H1 (cell line): ENCODE data around the gene PARP16.

Experiments
- EZH2 ChIP-seq: fragments of 200-600 bp; sonication (generic); IDR thresholded peaks from 2 replicates; pipeline ENCODE4 v1.7.1; 2012; ENCODE audit warnings: low read depth, mild to moderate bottlenecking, moderate library complexity, low read length, inconsistent platforms; ENCODE audit not compliant: severe bottlenecking
- FOSL1 ChIP-seq: IDR thresholded peaks from 2 replicates; pipeline ENCODE4 v1.6.1; 2011; ENCODE audit warnings: mild to moderate bottlenecking, low read depth, low read length, moderate library complexity; ENCODE audit not compliant: insufficient read depth
- HDAC2 ChIP-seq, 2 experiments: fragments of 300-600 bp in 1 of 2; sonication (generic) in 1 of 2; IDR thresholded peaks; 2 replicates each; pipeline ENCODE4 v1.6.1; 2011 to 2012; ENCODE audit warnings: low read depth in 2 of 2, low read length in 2 of 2, mild to moderate bottlenecking in 2 of 2, moderate library complexity in 2 of 2, borderline replicate concordance in 1 of 2, inconsistent platforms in 1 of 2
- KDM1A ChIP-seq: fragments of 200-600, 300-600 bp; sonication (generic); IDR thresholded peaks from 2 replicates; pipeline ENCODE4 v1.7.1; 2016; ENCODE audit warnings: mild to moderate bottlenecking, low read length, borderline replicate concordance
- POLR2A ChIP-seq, 2 experiments: IDR thresholded peaks; 1 replicate in 1 of 2; 2 replicates in 1 of 2; pipeline ENCODE4 v1.6.1; 2011; ENCODE audit warnings: low read depth in 2 of 2, low read length in 2 of 2, mild to moderate bottlenecking in 2 of 2; ENCODE audit errors: control extremely low read depth in 1 of 2
- SP1 ChIP-seq: IDR thresholded peaks from 2 replicates; pipeline ENCODE4 v1.6.1; 2011; ENCODE audit warnings: low read depth, low read length
- TAF1 ChIP-seq: IDR thresholded peaks from 2 replicates; pipeline ENCODE4 v1.6.1; 2011; ENCODE audit warnings: mild to moderate bottlenecking, low read depth, low read length
- TEAD4 ChIP-seq: IDR thresholded peaks from 2 replicates; pipeline ENCODE4 v1.6.1; 2012; ENCODE audit warnings: low read depth, low read length, inconsistent platforms, mixed read lengths
- ZNF274 ChIP-seq: IDR thresholded peaks from 2 replicates; pipeline ENCODE4 v1.7.0; 2012; ENCODE audit warnings: low read length, borderline replicate concordance; ENCODE audit errors: extremely low read depth
- TF ChIP-seq, protein P1 (sequence below): IDR thresholded peaks from 2 replicates; pipeline ENCODE4 v1.6.1; 2012; ENCODE audit warnings: low read length, inconsistent platforms
- TF ChIP-seq, protein P2 (sequence below), 3 experiments: IDR thresholded peaks; 1 replicate in 2 of 3; 2 replicates in 1 of 3; pipeline versions ENCODE4 v1.5.1 to v1.6.1; 2011; ENCODE audit warnings: low read length in 3 of 3, mild to moderate bottlenecking in 3 of 3, inconsistent platforms in 2 of 3, low read depth in 1 of 3, moderate library complexity in 1 of 3; ENCODE audit not compliant: insufficient read depth in 1 of 3; ENCODE audit errors: control extremely low read depth in 1 of 3
- TF ChIP-seq, protein P3 (sequence below): IDR thresholded peaks from 2 replicates; pipeline ENCODE4 v1.6.1; 2012; ENCODE audit warnings: inconsistent platforms

DNA sequence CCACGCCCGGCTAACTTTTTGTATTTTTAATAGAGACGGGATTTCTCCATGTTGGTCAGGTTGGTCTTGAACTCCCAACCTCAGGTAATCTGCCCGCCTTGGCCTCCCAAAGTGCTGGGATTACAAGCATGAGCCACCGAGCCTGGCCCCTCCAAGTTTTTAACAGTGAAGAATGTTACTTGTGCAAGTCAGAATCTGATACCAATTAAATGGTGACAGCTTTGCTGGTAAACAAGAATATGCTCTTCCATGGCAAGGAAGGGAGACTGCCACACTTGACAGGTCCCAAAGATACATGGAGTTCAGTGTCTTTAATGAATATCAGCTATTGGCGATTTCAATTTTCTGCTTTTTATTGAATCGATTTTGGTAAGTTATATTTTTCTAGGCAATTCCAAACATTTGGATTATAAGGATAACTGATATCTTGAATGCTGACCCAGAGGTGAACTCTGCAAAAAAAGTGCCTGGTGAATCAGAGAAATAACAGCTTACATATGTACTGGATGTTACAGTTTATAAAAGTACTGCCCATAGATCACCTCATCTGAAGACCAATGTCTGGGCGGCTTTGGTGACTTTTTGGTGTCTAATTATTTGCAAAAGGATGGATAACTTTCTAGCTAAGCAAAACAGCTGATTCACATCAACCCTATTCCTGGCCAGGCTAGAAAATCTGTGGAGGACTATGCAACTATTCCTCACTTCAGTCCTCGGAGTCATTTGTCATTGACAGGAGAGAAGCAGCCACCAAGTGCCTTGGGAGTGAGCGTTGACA lies 1.2 kb downstream of the PARP16 start:
- TF ChIP-seq KDM1A (no peak), TAF1 (no peak), EZH2 (no peak), POLR2A (IDR thresholded peaks at IDR 0.05; ENCODE audit: control extremely low read depth in 1 of 2, low read depth in 2 of 2, low read length in 2 of 2) (peak in 1 of 2 experiments; percentile 1; a peak in 1 of 3 replicates), ZNF274 (no peak), HDAC2 (IDR thresholded peaks at IDR 0.05; ENCODE audit: borderline replicate concordance in 1 of 2, low read depth in 2 of 2, low read length in 2 of 2) (no peak), FOSL1 (no peak), SP1 (no peak), TEAD4 (no peak)
- TF ChIP-seq, protein P1, sequence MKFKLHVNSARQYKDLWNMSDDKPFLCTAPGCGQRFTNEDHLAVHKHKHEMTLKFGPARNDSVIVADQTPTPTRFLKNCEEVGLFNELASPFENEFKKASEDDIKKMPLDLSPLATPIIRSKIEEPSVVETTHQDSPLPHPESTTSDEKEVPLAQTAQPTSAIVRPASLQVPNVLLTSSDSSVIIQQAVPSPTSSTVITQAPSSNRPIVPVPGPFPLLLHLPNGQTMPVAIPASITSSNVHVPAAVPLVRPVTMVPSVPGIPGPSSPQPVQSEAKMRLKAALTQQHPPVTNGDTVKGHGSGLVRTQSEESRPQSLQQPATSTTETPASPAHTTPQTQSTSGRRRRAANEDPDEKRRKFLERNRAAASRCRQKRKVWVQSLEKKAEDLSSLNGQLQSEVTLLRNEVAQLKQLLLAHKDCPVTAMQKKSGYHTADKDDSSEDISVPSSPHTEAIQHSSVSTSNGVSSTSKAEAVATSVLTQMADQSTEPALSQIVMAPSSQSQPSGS = no peak
- TF ChIP-seq, protein P2, sequence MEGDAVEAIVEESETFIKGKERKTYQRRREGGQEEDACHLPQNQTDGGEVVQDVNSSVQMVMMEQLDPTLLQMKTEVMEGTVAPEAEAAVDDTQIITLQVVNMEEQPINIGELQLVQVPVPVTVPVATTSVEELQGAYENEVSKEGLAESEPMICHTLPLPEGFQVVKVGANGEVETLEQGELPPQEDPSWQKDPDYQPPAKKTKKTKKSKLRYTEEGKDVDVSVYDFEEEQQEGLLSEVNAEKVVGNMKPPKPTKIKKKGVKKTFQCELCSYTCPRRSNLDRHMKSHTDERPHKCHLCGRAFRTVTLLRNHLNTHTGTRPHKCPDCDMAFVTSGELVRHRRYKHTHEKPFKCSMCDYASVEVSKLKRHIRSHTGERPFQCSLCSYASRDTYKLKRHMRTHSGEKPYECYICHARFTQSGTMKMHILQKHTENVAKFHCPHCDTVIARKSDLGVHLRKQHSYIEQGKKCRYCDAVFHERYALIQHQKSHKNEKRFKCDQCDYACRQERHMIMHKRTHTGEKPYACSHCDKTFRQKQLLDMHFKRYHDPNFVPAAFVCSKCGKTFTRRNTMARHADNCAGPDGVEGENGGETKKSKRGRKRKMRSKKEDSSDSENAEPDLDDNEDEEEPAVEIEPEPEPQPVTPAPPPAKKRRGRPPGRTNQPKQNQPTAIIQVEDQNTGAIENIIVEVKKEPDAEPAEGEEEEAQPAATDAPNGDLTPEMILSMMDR (IDR thresholded peaks at IDR 0.05; ENCODE audit: control extremely low read depth in 1 of 3, insufficient read depth in 1 of 3, low read depth in 1 of 3, low read length in 3 of 3) = no peak
- TF ChIP-seq, protein P3, sequence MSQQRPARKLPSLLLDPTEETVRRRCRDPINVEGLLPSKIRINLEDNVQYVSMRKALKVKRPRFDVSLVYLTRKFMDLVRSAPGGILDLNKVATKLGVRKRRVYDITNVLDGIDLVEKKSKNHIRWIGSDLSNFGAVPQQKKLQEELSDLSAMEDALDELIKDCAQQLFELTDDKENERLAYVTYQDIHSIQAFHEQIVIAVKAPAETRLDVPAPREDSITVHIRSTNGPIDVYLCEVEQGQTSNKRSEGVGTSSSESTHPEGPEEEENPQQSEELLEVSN = no peak
